HEK293 (cell line): ENCODE measurements around the gene TMED9.

Source experiments
- CTCF ChIA-PET: fragments of 350-600 bp; formaldehyde crosslinking; extraction: SDS; loops from one replicate; lab custom pipeline; 2021; ENCODE audit warnings: antibody characterized with exemption; lab: Yijun Ruan, JAX
- POLR2A ChIA-PET: fragments of 300-600 bp; formaldehyde crosslinking; extraction: SDS; loops from one replicate; lab custom pipeline; 2020; ENCODE audit warnings: antibody characterized with exemption, inconsistent platforms; lab: Yijun Ruan, JAX
- H3K27ac ChIP-seq: fragments of 200-500 bp; sonication (Bioruptor generic); 2 replicates; pipeline ENCODE4 v1.5.1; 2014; ENCODE audit warnings: low read depth, low read length, control low read depth, inconsistent platforms; ENCODE audit errors: extremely low read depth
- H3K36me3 ChIP-seq, 2 experiments: fragments of 200-500 bp in 1 of 2; sonication (Bioruptor generic) in 1 of 2; 1 replicate in 1 of 2; 2 replicates in 1 of 2; pipeline ENCODE4 v1.5.1; 2014 to 2017; ENCODE audit warnings: inconsistent platforms in 2 of 2, low read length in 2 of 2; ENCODE audit not compliant: control insufficient read depth in 2 of 2, insufficient read depth in 1 of 2
- H3K4me1 ChIP-seq: fragments of 200-500 bp; sonication (Bioruptor generic); 2 replicates; pipeline ENCODE4 v1.5.1; 2014; ENCODE audit warnings: mild to moderate bottlenecking, low read length, inconsistent platforms; ENCODE audit not compliant: control insufficient read depth, insufficient read depth
- H3K4me3 ChIP-seq: 2 replicates; pipeline ENCODE4 v1.5.1; 2011; ENCODE audit warnings: low read depth, mild to moderate bottlenecking, control low read depth, low read length, moderate library complexity
- H3K9me3 ChIP-seq: fragments of 200-500 bp; sonication (Bioruptor generic); 2 replicates; pipeline ENCODE4 v1.5.1; 2014; ENCODE audit warnings: low read depth, low read length, inconsistent platforms; ENCODE audit not compliant: control insufficient read depth, insufficient read depth
- GLI4 ChIP-seq: fragments of 450-650 bp; formaldehyde crosslinking; IDR thresholded peaks from 2 replicates; pipeline ENCODE4 v1.5.1; 2016; ENCODE audit warnings: missing biosample characterization, missing genetic modification characterization
- KLF8 ChIP-seq: fragments of 450-650 bp; formaldehyde crosslinking; IDR thresholded peaks from 2 replicates; pipeline ENCODE4 v1.5.1; 2016; ENCODE audit warnings: missing biosample characterization, missing genetic modification characterization
- RBAK ChIP-seq: fragments of 450-650 bp; formaldehyde crosslinking; IDR thresholded peaks from 2 replicates; pipeline ENCODE4 v1.5.1; 2016; ENCODE audit warnings: missing biosample characterization, missing genetic modification characterization
- SCRT1 ChIP-seq: fragments of 450-650 bp; formaldehyde crosslinking; IDR thresholded peaks from 2 replicates; pipeline ENCODE4 v1.5.1; 2016; ENCODE audit warnings: missing biosample characterization, missing genetic modification characterization, borderline replicate concordance
- SCRT2 ChIP-seq: fragments of 450-650 bp; formaldehyde crosslinking; IDR thresholded peaks from 2 replicates; pipeline ENCODE4 v1.5.1; 2016; ENCODE audit warnings: missing biosample characterization, missing genetic modification characterization
- ZNF132 ChIP-seq: fragments of 450-650 bp; formaldehyde crosslinking; IDR thresholded peaks from 2 replicates; pipeline ENCODE4 v1.5.1; 2017; ENCODE audit warnings: missing biosample characterization, missing genetic modification characterization, borderline replicate concordance
- ZNF211 ChIP-seq: fragments of 450-650 bp; formaldehyde crosslinking; IDR thresholded peaks from 2 replicates; pipeline ENCODE4 v1.5.1; 2016; ENCODE audit warnings: low read depth, missing biosample characterization, missing genetic modification characterization
- ZNF292 ChIP-seq: fragments of 450-650 bp; formaldehyde crosslinking; IDR thresholded peaks from 2 replicates; pipeline ENCODE4 v1.5.1; 2016; ENCODE audit warnings: low read depth, missing biosample characterization, missing genetic modification characterization, borderline replicate concordance
- ZNF48 ChIP-seq: fragments of 450-650 bp; formaldehyde crosslinking; IDR thresholded peaks from 2 replicates; pipeline ENCODE4 v1.5.1; 2016; ENCODE audit warnings: missing biosample characterization, missing genetic modification characterization
- ZNF510 ChIP-seq: fragments of 450-650 bp; formaldehyde crosslinking; IDR thresholded peaks from 2 replicates; pipeline ENCODE4 v1.5.1; 2018; ENCODE audit warnings: mild to moderate bottlenecking, missing genetic modification characterization, missing biosample characterization; ENCODE audit not compliant: insufficient replicate concordance
- ZNF624 ChIP-seq: fragments of 450-650 bp; formaldehyde crosslinking; IDR thresholded peaks from 2 replicates; pipeline ENCODE4 v1.5.1; 2017; ENCODE audit warnings: missing biosample characterization, missing genetic modification characterization
- ZNF747 ChIP-seq: fragments of 450-650 bp; formaldehyde crosslinking; IDR thresholded peaks from 2 replicates; pipeline ENCODE4 v1.5.1; 2016; ENCODE audit warnings: missing biosample characterization, missing genetic modification characterization
- TF ChIP-seq, protein P1 (sequence below): fragments of 450-650 bp; formaldehyde crosslinking; IDR thresholded peaks from 2 replicates; pipeline ENCODE4 v1.5.1; 2016; ENCODE audit warnings: missing biosample characterization, missing genetic modification characterization, low read depth
- TF ChIP-seq, protein P2 (sequence below): fragments of 450-650 bp; formaldehyde crosslinking; IDR thresholded peaks from 2 replicates; pipeline ENCODE4 v1.5.1; 2016; ENCODE audit warnings: missing biosample characterization, missing genetic modification characterization
- TF ChIP-seq, protein P3 (sequence below): fragments of 450-650 bp; IDR thresholded peaks from 2 replicates; pipeline ENCODE4 v1.5.1; 2018; ENCODE audit warnings: missing biosample characterization, missing genetic modification characterization
- TF ChIP-seq, protein P4 (sequence below): fragments of 450-650 bp; IDR thresholded peaks from 2 replicates; pipeline ENCODE4 v1.5.1; 2018; ENCODE audit warnings: missing biosample characterization, mild to moderate bottlenecking, missing genetic modification characterization

The TMED9 gene

DNA sequence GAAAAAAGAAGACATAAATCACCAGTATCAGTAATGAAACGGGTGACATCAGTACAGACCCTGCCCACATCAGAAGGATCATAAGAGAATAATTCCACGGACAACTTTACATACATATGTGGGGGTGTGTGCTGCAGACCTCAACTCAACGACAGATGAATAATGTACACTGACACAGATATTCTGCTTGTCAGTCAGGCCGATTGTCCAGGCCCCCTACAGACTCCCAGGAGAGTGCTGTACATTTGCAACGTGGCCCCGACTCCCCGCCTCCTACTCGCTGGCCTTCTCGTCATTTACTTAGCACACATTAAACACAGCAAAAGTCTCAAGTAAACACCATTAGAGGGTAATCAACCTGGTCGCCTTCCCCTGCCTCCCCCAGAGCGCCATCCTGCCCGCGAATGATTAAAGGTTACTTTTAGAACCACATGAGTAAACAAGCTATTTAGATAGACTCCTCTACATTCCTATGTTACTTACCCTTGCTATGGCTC, 3.5 kb upstream of the TMED9 start:
- Histone ChIP-seq H3K36me3 (peaks cover 0 to 3% of the 10 kb centered on the region in 2 experiments; a peak in 1 of 3 replicates), H3K4me1 (no peaks in the 10 kb centered on the region), H3K9me3 (no peaks in the 10 kb centered on the region), H3K4me3 (no peak overlapping the region), H3K27ac (no peak overlapping the region)
- POLR2A ChIA-PET: no interaction called here
- TF ChIP-seq ZNF132 (tag by site-specific recombination) (no peak), RBAK (tag by site-specific recombination) (no peak), ZNF624 (tag by site-specific recombination) (no peak), ZNF510 (no peak), ZNF292 (tag by site-specific recombination) (no peak), KLF8 (tag by site-specific recombination) (no peak), ZNF747 (no peak), GLI4 (no peak), ZNF48 (tag by site-specific recombination) (no peak)
- TF ChIP-seq, protein P1, sequence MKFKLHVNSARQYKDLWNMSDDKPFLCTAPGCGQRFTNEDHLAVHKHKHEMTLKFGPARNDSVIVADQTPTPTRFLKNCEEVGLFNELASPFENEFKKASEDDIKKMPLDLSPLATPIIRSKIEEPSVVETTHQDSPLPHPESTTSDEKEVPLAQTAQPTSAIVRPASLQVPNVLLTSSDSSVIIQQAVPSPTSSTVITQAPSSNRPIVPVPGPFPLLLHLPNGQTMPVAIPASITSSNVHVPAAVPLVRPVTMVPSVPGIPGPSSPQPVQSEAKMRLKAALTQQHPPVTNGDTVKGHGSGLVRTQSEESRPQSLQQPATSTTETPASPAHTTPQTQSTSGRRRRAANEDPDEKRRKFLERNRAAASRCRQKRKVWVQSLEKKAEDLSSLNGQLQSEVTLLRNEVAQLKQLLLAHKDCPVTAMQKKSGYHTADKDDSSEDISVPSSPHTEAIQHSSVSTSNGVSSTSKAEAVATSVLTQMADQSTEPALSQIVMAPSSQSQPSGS: no peak
- TF ChIP-seq, protein P2, sequence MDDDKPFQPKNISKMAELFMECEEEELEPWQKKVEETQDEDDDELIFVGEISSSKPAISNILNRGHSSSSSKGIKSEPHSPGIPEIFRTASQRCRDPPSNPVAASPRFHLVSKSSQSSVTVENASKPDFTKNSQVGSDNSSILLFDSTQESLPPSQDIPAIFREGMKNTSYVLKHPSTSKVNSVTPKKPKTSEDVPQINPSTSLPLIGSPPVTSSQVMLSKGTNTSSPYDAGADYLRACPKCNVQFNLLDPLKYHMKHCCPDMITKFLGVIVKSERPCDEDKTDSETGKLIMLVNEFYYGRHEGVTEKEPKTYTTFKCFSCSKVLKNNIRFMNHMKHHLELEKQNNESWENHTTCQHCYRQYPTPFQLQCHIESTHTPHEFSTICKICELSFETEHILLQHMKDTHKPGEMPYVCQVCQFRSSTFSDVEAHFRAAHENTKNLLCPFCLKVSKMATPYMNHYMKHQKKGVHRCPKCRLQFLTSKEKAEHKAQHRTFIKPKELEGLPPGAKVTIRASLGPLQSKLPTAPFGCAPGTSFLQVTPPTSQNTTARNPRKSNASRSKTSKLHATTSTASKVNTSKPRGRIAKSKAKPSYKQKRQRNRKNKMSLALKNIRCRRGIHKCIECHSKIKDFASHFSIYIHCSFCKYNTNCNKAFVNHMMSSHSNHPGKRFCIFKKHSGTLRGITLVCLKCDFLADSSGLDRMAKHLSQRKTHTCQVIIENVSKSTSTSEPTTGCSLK (tag by site-specific recombination): no peak
- TF ChIP-seq, protein P3, sequence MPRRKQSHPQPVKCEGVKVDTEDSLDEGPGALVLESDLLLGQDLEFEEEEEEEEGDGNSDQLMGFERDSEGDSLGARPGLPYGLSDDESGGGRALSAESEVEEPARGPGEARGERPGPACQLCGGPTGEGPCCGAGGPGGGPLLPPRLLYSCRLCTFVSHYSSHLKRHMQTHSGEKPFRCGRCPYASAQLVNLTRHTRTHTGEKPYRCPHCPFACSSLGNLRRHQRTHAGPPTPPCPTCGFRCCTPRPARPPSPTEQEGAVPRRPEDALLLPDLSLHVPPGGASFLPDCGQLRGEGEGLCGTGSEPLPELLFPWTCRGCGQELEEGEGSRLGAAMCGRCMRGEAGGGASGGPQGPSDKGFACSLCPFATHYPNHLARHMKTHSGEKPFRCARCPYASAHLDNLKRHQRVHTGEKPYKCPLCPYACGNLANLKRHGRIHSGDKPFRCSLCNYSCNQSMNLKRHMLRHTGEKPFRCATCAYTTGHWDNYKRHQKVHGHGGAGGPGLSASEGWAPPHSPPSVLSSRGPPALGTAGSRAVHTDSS (tag by site-specific recombination): no peak
- CTCF ChIA-PET: interaction anchor here (1.1 kb wide), 1 partner anchor 12 kb away, joined by 4 read pairs; no protein-coding TSS in a partner anchor

DNA sequence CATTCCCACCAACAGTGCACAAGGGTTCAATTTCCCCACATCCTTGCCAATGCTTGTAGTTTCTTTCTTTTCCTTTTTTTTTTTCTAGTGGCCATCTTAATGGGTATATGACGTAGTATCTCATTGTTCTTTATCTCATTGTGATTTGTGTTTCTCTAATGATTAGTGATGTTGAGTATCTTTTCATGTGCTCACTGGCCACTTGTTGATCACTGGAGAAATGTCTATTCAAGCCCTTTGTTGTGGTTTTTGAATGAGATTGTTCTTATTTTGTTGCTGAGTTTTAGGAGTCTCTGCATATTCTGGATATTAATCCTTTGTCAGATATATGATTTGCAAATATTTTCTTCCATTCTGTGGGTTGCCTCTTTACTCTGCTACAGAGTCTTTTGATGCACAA, 1.6 kb upstream of the TMED9 start:
- Histone ChIP-seq H3K27ac (no peak overlapping the region), H3K9me3 (no peaks in the 10 kb centered on the region), H3K4me3 (no peak overlapping the region), H3K36me3 (peaks cover 0 to 22% of the 10 kb centered on the region in 2 experiments; a peak in 1 of 3 replicates), H3K4me1 (no peaks in the 10 kb centered on the region)
- CTCF ChIA-PET: no interaction called here
- TF ChIP-seq SCRT2 (peak; percentile 77), SCRT1 (tag by site-specific recombination) (peak; percentile 57; the same call in 1 of the 2 replicates), ZNF211 (tag by site-specific recombination) (no peak)
- TF ChIP-seq, protein P4, sequence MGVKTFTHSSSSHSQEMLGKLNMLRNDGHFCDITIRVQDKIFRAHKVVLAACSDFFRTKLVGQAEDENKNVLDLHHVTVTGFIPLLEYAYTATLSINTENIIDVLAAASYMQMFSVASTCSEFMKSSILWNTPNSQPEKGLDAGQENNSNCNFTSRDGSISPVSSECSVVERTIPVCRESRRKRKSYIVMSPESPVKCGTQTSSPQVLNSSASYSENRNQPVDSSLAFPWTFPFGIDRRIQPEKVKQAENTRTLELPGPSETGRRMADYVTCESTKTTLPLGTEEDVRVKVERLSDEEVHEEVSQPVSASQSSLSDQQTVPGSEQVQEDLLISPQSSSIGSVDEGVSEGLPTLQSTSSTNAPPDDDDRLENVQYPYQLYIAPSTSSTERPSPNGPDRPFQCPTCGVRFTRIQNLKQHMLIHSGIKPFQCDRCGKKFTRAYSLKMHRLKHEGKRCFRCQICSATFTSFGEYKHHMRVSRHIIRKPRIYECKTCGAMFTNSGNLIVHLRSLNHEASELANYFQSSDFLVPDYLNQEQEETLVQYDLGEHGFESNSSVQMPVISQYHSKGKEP (tag by site-specific recombination): no peak
- POLR2A ChIA-PET: no interaction called here
